Stimulated activated naive CD8-positive, alpha-beta T cell treated with anti-CD3 and anti-CD28 coated beads, Interleukin-15, Interleukin-2, amounts not matched to agents 100 ng/mL and 50 ng/mL, for 24 hours (primary cell): ENCODE data around the gene GPR82.
"Not testable (repeated sequence)": the region's sequence is repeated elsewhere in the genome, so short reads cannot be mapped to it uniquely, and the experiment has no call there.

Experiments used
- H3K27ac Mint-ChIP-seq: one replicate; pipeline ENCODE4 v1.8.0; 2021; ENCODE audit warnings: mild to moderate bottlenecking, mixed read lengths
- H3K27me3 Mint-ChIP-seq: one replicate; pipeline ENCODE4 v1.8.0; 2021; ENCODE audit warnings: mixed read lengths
- H3K36me3 Mint-ChIP-seq: one replicate; pipeline ENCODE4 v1.8.0; 2021; ENCODE audit warnings: low read depth, mixed read lengths
- H3K4me1 Mint-ChIP-seq: one replicate; pipeline ENCODE4 v1.8.0; 2021; ENCODE audit warnings: low read depth, mixed read lengths
- H3K4me3 Mint-ChIP-seq: one replicate; pipeline ENCODE4 v1.8.0; 2021; ENCODE audit warnings: mild to moderate bottlenecking, mixed read lengths
- H3K9me3 Mint-ChIP-seq: one replicate; pipeline ENCODE4 v1.8.0; 2021; ENCODE audit warnings: mixed read lengths

GPR82 gene

GRCh38 chrX:41723826-41724225 lies at the start of gene GPR82:
Gene GPR82 (plus strand): TSS chrX:41724181. CDS start chrX:41727027, 2,846 bp downstream.
- Mint-ChIP-seq H3K9me3 (peaks cover 4% of the 10 kb centered on the region), H3K36me3 (peaks cover 27% of the 10 kb centered on the region), H3K4me1 (peaks cover 61% of the 10 kb centered on the region), H3K27me3 (no peaks in the 10 kb centered on the region), H3K4me3 (peak within 1 kb of the TSS; percentile 2), H3K27ac (no peak within 1 kb of the TSS)

GRCh38 chrX:41676361-41676760 lies 47.6 kb upstream of the GPR82 start:
- Mint-ChIP-seq H3K4me1 (peaks cover 22% of the 10 kb centered on the region), H3K36me3 (peaks cover 25% of the 10 kb centered on the region)
- H3K27me3 Mint-ChIP-seq, H3K4me3 Mint-ChIP-seq, H3K9me3 Mint-ChIP-seq, H3K27ac Mint-ChIP-seq: not testable (repeated sequence)

GRCh38 chrX:41677183-41678060 lies 46.6 kb upstream of the GPR82 start:
- Mint-ChIP-seq H3K9me3 (peaks cover 3% of the 10 kb centered on the region), H3K4me3 (no peak overlapping the region), H3K27ac (no peak overlapping the region), H3K36me3 (peaks cover 20% of the 10 kb centered on the region), H3K27me3 (no peaks in the 10 kb centered on the region), H3K4me1 (peaks cover 19% of the 10 kb centered on the region)

- Mint-ChIP-seq H3K4me3 (no peak overlapping the region), H3K4me1 (peaks cover 34% of the 10 kb centered on the region), H3K27me3 (no peaks in the 10 kb centered on the region), H3K36me3 (no peaks in the 10 kb centered on the region), H3K27ac (no peak overlapping the region), H3K9me3 (no peaks in the 10 kb centered on the region)
Observed at GRCh38 chrX:41684138-41684537, 39.8 kb upstream of the GPR82 start.

- Mint-ChIP-seq H3K36me3 (no peaks in the 10 kb centered on the region), H3K27ac (no peak overlapping the region), H3K4me1 (peaks cover 38% of the 10 kb centered on the region), H3K4me3 (no peak overlapping the region), H3K9me3 (no peaks in the 10 kb centered on the region), H3K27me3 (no peaks in the 10 kb centered on the region)
Observed at GRCh38 chrX:41684940-41685339, 39.0 kb upstream of the GPR82 start.

- no peaks in the 10 kb centered on the region for H3K27me3 Mint-ChIP-seq
- H3K4me3 Mint-ChIP-seq = no peak overlapping the region
Observed at GRCh38 chrX:41686788-41687187, 37.2 kb upstream of the GPR82 start.

GRCh38 chrX:41688156-41688555 lies 35.8 kb upstream of the GPR82 start:
- Mint-ChIP-seq H3K27ac (no peak overlapping the region), H3K9me3 (no peaks in the 10 kb centered on the region), H3K27me3 (no peaks in the 10 kb centered on the region), H3K36me3 (no peaks in the 10 kb centered on the region), H3K4me3 (peak overlapping the region; percentile 55), H3K4me1 (peaks cover 56% of the 10 kb centered on the region)

More at GRCh38 chrX:41686788-41687187, 37.2 kb upstream of the GPR82 start:
- no peak overlapping the region for H3K27ac Mint-ChIP-seq
- no peaks in the 10 kb centered on the region for H3K9me3 Mint-ChIP-seq
- peaks cover 47% of the 10 kb centered on the region for H3K4me1 Mint-ChIP-seq
- no peaks in the 10 kb centered on the region for H3K36me3 Mint-ChIP-seq

GRCh38 chrX:41688835-41689234 lies 35.1 kb upstream of the GPR82 start, which contains the start of gene GPR34:
Gene GPR34 (plus strand): TSS chrX:41688973. CDS start chrX:41695634, 6,661 bp downstream.
- H3K4me1 Mint-ChIP-seq = peaks cover 63% of the 10 kb centered on the region
- H3K27ac Mint-ChIP-seq = peak within 1 kb of the TSS; percentile 68
- no peaks in the 10 kb centered on the region for H3K36me3 Mint-ChIP-seq
- H3K9me3 Mint-ChIP-seq = no peaks in the 10 kb centered on the region
- H3K4me3 Mint-ChIP-seq = peak within 1 kb of the TSS; percentile 55
- H3K27me3 Mint-ChIP-seq = no peaks in the 10 kb centered on the region

- Mint-ChIP-seq H3K27me3 (no peaks in the 10 kb centered on the region), H3K4me3 (no peak overlapping the region), H3K4me1 (peaks cover 70% of the 10 kb centered on the region), H3K36me3 (no peaks in the 10 kb centered on the region), H3K27ac (no peak overlapping the region), H3K9me3 (no peaks in the 10 kb centered on the region)
Observed at GRCh38 chrX:41689711-41690110, 34.3 kb upstream of the GPR82 start.

- peaks cover 59% of the 10 kb centered on the region for H3K4me1 Mint-ChIP-seq
- peaks cover 5% of the 10 kb centered on the region for H3K9me3 Mint-ChIP-seq
- H3K4me3 Mint-ChIP-seq = no peak overlapping the region
- no peaks in the 10 kb centered on the region for H3K27me3 Mint-ChIP-seq
- H3K27ac Mint-ChIP-seq = peak overlapping the region; percentile 13
- H3K36me3 Mint-ChIP-seq = peaks cover 14% of the 10 kb centered on the region
Observed at GRCh38 chrX:41692162-41692749, 31.7 kb upstream of the GPR82 start.

GRCh38 chrX:41693024-41693423 lies 31.0 kb upstream of the GPR82 start:
- H3K4me1 Mint-ChIP-seq = peaks cover 56% of the 10 kb centered on the region
- H3K36me3 Mint-ChIP-seq = peaks cover 16% of the 10 kb centered on the region
- no peak overlapping the region for H3K4me3 Mint-ChIP-seq
- H3K27me3 Mint-ChIP-seq = no peaks in the 10 kb centered on the region
- H3K27ac Mint-ChIP-seq = no peak overlapping the region
- peaks cover 5% of the 10 kb centered on the region for H3K9me3 Mint-ChIP-seq

- peaks cover 5% of the 10 kb centered on the region for H3K9me3 Mint-ChIP-seq
- H3K27me3 Mint-ChIP-seq = no peaks in the 10 kb centered on the region
- peaks cover 16% of the 10 kb centered on the region for H3K36me3 Mint-ChIP-seq
- H3K27ac Mint-ChIP-seq = no peak overlapping the region
- peaks cover 43% of the 10 kb centered on the region for H3K4me1 Mint-ChIP-seq
- no peak overlapping the region for H3K4me3 Mint-ChIP-seq
Observed at GRCh38 chrX:41695426-41695825, 28.6 kb upstream of the GPR82 start.

- Mint-ChIP-seq H3K4me3 (no peak overlapping the region), H3K4me1 (peaks cover 48% of the 10 kb centered on the region)
Observed at GRCh38 chrX:41703574-41704029, 20.4 kb upstream of the GPR82 start.

GRCh38 chrX:41705042-41705441 lies 18.9 kb upstream of the GPR82 start:
- peaks cover 59% of the 10 kb centered on the region for H3K4me1 Mint-ChIP-seq
- no peaks in the 10 kb centered on the region for H3K9me3 Mint-ChIP-seq
- H3K36me3 Mint-ChIP-seq = peaks cover 3% of the 10 kb centered on the region
- no peaks in the 10 kb centered on the region for H3K27me3 Mint-ChIP-seq
- no peak overlapping the region for H3K4me3 Mint-ChIP-seq
- peak overlapping the region; percentile 65 for H3K27ac Mint-ChIP-seq

More at GRCh38 chrX:41703574-41704029, 20.4 kb upstream of the GPR82 start:
- H3K36me3 Mint-ChIP-seq = peaks cover 3% of the 10 kb centered on the region
- no peaks in the 10 kb centered on the region for H3K9me3 Mint-ChIP-seq
- no peaks in the 10 kb centered on the region for H3K27me3 Mint-ChIP-seq
- H3K27ac Mint-ChIP-seq = no peak overlapping the region

- peak overlapping the region; percentile 87 for H3K27ac Mint-ChIP-seq
- H3K27me3 Mint-ChIP-seq = no peaks in the 10 kb centered on the region
- H3K4me1 Mint-ChIP-seq = peaks cover 67% of the 10 kb centered on the region
- H3K9me3 Mint-ChIP-seq = no peaks in the 10 kb centered on the region
- peaks cover 3% of the 10 kb centered on the region for H3K36me3 Mint-ChIP-seq
- peak overlapping the region; percentile 28 for H3K4me3 Mint-ChIP-seq
Observed at GRCh38 chrX:41705680-41706374, 18.2 kb upstream of the GPR82 start.
